HG03280 (cell line): ENCODE measurements around the gene PSMD1.
"Not testable (repeated sequence)": the region's sequence is repeated elsewhere in the genome, so short reads cannot be mapped to it uniquely, and the experiment has no call there.

ENCODE experiments used
- ATAC-seq: cut with Tn5 transposase; IDR thresholded peaks from one replicate; pipeline ENCODE4 v1.9.1; 2021; ENCODE audit warnings: mild to moderate bottlenecking, moderate library complexity; ENCODE audit not compliant: unreplicated experiment

Gene PSMD1

GRCh38 chr2:231181860-231182512, 125.3 kb downstream of the PSMD1 start:
- ATAC-seq, result peak; percentile 37

GRCh38 chr2:231182513-231182899, 125.8 kb downstream of the PSMD1 start:
- ATAC-seq, result no peak

- no peak for ATAC-seq
Measured at GRCh38 chr2:231183851-231184250, 127.2 kb downstream of the PSMD1 start.

- ATAC-seq, result no peak
Measured at GRCh38 chr2:231184319-231184718, 127.7 kb downstream of the PSMD1 start.

- ATAC-seq, result no peak
Measured at GRCh38 chr2:231185050-231185725, 128.5 kb downstream of the PSMD1 start.

- ATAC-seq, result no peak
Measured at GRCh38 chr2:231185886-231186285, 129.2 kb downstream of the PSMD1 start.

GRCh38 chr2:231186325-231186724, 129.7 kb downstream of the PSMD1 start:
- no peak for ATAC-seq

GRCh38 chr2:231187736-231188505, 131.3 kb downstream of the PSMD1 start:
- ATAC-seq, result no peak

- no peak for ATAC-seq
Measured at GRCh38 chr2:231188506-231189170, 132.0 kb downstream of the PSMD1 start.

- ATAC-seq, result no peak
Measured at GRCh38 chr2:231189171-231189530, 132.5 kb downstream of the PSMD1 start.

- ATAC-seq, result no peak
Measured at GRCh38 chr2:231189571-231190495, 133.2 kb downstream of the PSMD1 start.

GRCh38 chr2:231190531-231191197, 134.0 kb downstream of the PSMD1 start:
- ATAC-seq, result no peak

GRCh38 chr2:231191896-231192872, 135.5 kb downstream of the PSMD1 start:
- ATAC-seq, result no peak

- no peak for ATAC-seq
Measured at GRCh38 chr2:231193216-231193615, 136.5 kb downstream of the PSMD1 start.

GRCh38 chr2:231196592-231196991, 139.9 kb downstream of the PSMD1 start:
- ATAC-seq, result no peak

GRCh38 chr2:231197196-231197595, 140.5 kb downstream of the PSMD1 start:
- not testable (repeated sequence) for ATAC-seq

GRCh38 chr2:231197706-231198290, 141.1 kb downstream of the PSMD1 start:
- no peak for ATAC-seq
